Activated CD8-positive, alpha-beta T cell treated with anti-CD3 and anti-CD28 coated beads for 36 hours (primary cell): ENCODE measurements around the gene NGLY1. TPM values are rescaled to one million over a fixed set of nuclear protein-coding genes. Genes with fewer than 3 reads are reported as not detected.

Experiments used
- ATAC-seq: fragments of 200-7000 bp; cut with Tn5 transposase; one replicate; pipeline ENCODE4 v1.10.0; 2021; ENCODE audit warnings: mild to moderate bottlenecking, moderate library complexity
- CTCF ChIA-PET: fragments of 350-600 bp; sonication (Branson Sonifier 250); formaldehyde crosslinking; loops from one replicate; lab custom pipeline; 2021; ENCODE audit warnings: antibody characterized with exemption; lab: Charles Lee
- POLR2A ChIA-PET: fragments of 350-600 bp; sonication (Branson Sonifier 250); formaldehyde crosslinking; loops from one replicate; lab custom pipeline; 2021; ENCODE audit warnings: antibody characterized with exemption; lab: Charles Lee
- DNase-seq: peaks from one replicate; pipeline ENCODE4 v3.0.0-alpha.2; 2020
- H3K27ac Mint-ChIP-seq: one replicate; pipeline ENCODE4 v1.8.0; 2021; ENCODE audit warnings: mild to moderate bottlenecking, mixed read lengths
- H3K27me3 Mint-ChIP-seq: one replicate; pipeline ENCODE4 v1.8.0; 2021; ENCODE audit warnings: mixed read lengths
- H3K36me3 Mint-ChIP-seq: one replicate; pipeline ENCODE4 v1.8.0; 2021; ENCODE audit warnings: low read depth, mixed read lengths
- H3K4me1 Mint-ChIP-seq: one replicate; pipeline ENCODE4 v1.8.0; 2021; ENCODE audit warnings: low read depth, mixed read lengths
- H3K4me3 Mint-ChIP-seq: one replicate; pipeline ENCODE4 v1.8.0; 2021; ENCODE audit warnings: mild to moderate bottlenecking, moderate library complexity, mixed read lengths
- H3K9me3 Mint-ChIP-seq: one replicate; pipeline ENCODE4 v1.8.0; 2021; ENCODE audit warnings: mixed read lengths
- CTCF ChIP-seq: fragments of 200-600 bp; IDR thresholded peaks from one replicate; pipeline ENCODE4 v1.8.0; 2022; ENCODE audit warnings: antibody characterized with exemption, mild to moderate bottlenecking
- intact Hi-C: fragments of 100-400 bp; cut with micrococcal nuclease; formaldehyde crosslinking; loops from one replicate; pipeline ENCODE4 v1.10.0; 2022
- total RNA-seq, 2 experiments: library from RNA; stranded (reverse); gene quantifications; one replicate each; pipeline ENCODE4 v1.2.3, GENCODE V29; 2021

NGLY1 gene
- total RNA-seq, 2 experiments from 2014 or later: 142 to 146 TPM

GRCh38 chr3:25823314-25823713 lies 40.1 kb upstream of the NGLY1 start:
- intact Hi-C loops: no loop called here
- H3K9me3 Mint-ChIP-seq: no peaks in the 10 kb centered on the region
- H3K27me3 Mint-ChIP-seq: no peaks in the 10 kb centered on the region
- no peaks in the 10 kb centered on the region for H3K36me3 Mint-ChIP-seq
- no peak for TF ChIP-seq CTCF
- ATAC-seq: no peak
- H3K4me3 Mint-ChIP-seq: no peak overlapping the region
- DNase-seq: no peak
- H3K4me1 Mint-ChIP-seq: peaks cover 9% of the 10 kb centered on the region
- no peak overlapping the region for H3K27ac Mint-ChIP-seq
- CTCF ChIA-PET: interaction anchor here (0.8 kb wide), 1 partner anchor 175 kb away, joined by 3 read pairs; no protein-coding TSS in a partner anchor
- POLR2A ChIA-PET: no interaction called here

- no peak for TF ChIP-seq CTCF
- no peak for ATAC-seq
- POLR2A ChIA-PET: no interaction called here
- H3K4me3 Mint-ChIP-seq: no peak overlapping the region
- H3K27ac Mint-ChIP-seq: no peak overlapping the region
- intact Hi-C loops: no loop called here
- no peak for DNase-seq
- H3K4me1 Mint-ChIP-seq: peaks cover 11% of the 10 kb centered on the region
- H3K9me3 Mint-ChIP-seq: no peaks in the 10 kb centered on the region
- H3K36me3 Mint-ChIP-seq: no peaks in the 10 kb centered on the region
- no peaks in the 10 kb centered on the region for H3K27me3 Mint-ChIP-seq
- CTCF ChIA-PET: no interaction called here
These were observed 38.7 kb upstream of the NGLY1 start for GRCh38 chr3:25821746-25822573.

GRCh38 chr3:25820816-25821486 lies 37.7 kb upstream of the NGLY1 start:
- Mint-ChIP-seq H3K36me3 (no peaks in the 10 kb centered on the region), H3K27me3 (no peaks in the 10 kb centered on the region), H3K27ac (no peak overlapping the region), H3K4me3 (no peak overlapping the region), H3K4me1 (peaks cover 5% of the 10 kb centered on the region), H3K9me3 (no peaks in the 10 kb centered on the region)
- POLR2A ChIA-PET: no interaction called here
- no peak for DNase-seq
- CTCF ChIA-PET: no interaction called here
- no peak for ATAC-seq
- intact Hi-C loops: no loop called here
- no peak for TF ChIP-seq CTCF

- no peaks in the 10 kb centered on the region for H3K9me3 Mint-ChIP-seq
- ChIA-PET CTCF (no interaction called here), POLR2A (no interaction called here)
- no peaks in the 10 kb centered on the region for H3K36me3 Mint-ChIP-seq
- no peak overlapping the region for H3K4me3 Mint-ChIP-seq
- no peak overlapping the region for H3K27ac Mint-ChIP-seq
- peaks cover 4% of the 10 kb centered on the region for H3K4me1 Mint-ChIP-seq
- peaks cover under 1% of the 10 kb centered on the region for H3K27me3 Mint-ChIP-seq
- DNase-seq: no peak
- ATAC-seq: peak; percentile 20
- intact Hi-C loops: no loop called here
- no peak for TF ChIP-seq CTCF
These were observed 37.1 kb upstream of the NGLY1 start for GRCh38 chr3:25820366-25820765.

GRCh38 chr3:25818335-25818734 lies 35.1 kb upstream of the NGLY1 start:
- intact Hi-C loops: no loop called here
- Mint-ChIP-seq H3K9me3 (no peaks in the 10 kb centered on the region), H3K27ac (no peak overlapping the region), H3K4me3 (no peak overlapping the region), H3K27me3 (peaks cover 2% of the 10 kb centered on the region), H3K36me3 (no peaks in the 10 kb centered on the region), H3K4me1 (peaks cover 4% of the 10 kb centered on the region)
- ATAC-seq (no peak), DNase-seq (no peak)
- ChIA-PET CTCF (no interaction called here), POLR2A (no interaction called here)
- TF ChIP-seq CTCF: no peak
